GM18858 (cell line): ENCODE data around the gene GMPR.

Experiments
- ATAC-seq: cut with Tn5 transposase; IDR thresholded peaks from one replicate; pipeline ENCODE4 v1.9.1; 2021; ENCODE audit not compliant: unreplicated experiment

GMPR gene

DNA sequence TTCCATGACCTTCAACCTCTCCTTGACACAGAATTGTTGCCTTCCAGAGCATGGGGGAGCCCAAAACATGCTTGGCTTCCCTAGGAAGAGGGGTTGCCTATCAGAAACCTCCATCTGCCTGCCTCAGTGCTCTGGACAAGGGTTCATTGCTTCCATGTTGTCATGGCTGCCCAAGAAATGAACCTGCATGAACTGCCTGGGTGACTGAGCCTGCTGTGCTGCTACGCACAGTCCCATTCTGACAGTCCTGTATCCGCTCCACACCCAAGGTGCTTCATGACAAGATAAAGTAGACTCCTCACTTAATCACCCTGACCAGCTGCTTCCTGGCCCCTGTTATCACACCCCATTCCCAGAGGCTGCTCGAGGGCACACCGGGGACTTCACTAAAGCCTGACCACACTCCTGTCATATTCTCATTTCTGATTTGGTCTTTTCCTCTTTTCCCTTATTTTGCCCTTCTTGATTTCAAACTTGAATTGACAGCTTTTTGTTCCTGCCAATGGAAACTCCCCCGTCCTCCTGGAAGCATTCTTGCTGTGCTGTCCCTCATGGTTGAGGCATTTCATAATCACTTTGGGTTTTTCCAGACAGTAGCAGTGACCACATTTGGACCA is 31.9 kb downstream of the GMPR start:
- no peak for ATAC-seq

GRCh38 chr6:16271428-16271827 is 33.0 kb downstream of the GMPR start:
- ATAC-seq, result no peak

- ATAC-seq, result no peak
These were observed 33.8 kb downstream of the GMPR start for GRCh38 chr6:16272201-16272600.

- ATAC-seq, result no peak
These were observed 34.9 kb downstream of the GMPR start for GRCh38 chr6:16273256-16273655.

DNA sequence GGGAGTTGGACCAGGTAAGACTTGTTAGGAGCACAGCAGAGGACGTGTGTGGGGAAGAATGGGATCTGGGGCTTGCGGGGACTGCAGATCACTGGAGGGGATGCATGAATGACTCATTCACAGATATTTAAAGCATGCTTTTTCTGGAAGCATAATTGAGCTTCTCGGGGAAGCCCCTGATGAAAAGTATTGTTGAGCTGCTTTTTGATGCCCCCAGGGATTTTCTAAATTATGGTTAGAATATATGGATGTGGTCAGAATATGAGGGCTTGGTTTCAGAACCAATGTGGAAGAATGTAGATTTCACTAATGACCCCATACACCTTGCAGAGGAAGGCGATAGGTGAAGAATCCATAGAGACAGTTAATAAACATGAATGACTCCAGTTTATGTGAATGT is 36.1 kb downstream of the GMPR start:
- ATAC-seq, result no peak

DNA sequence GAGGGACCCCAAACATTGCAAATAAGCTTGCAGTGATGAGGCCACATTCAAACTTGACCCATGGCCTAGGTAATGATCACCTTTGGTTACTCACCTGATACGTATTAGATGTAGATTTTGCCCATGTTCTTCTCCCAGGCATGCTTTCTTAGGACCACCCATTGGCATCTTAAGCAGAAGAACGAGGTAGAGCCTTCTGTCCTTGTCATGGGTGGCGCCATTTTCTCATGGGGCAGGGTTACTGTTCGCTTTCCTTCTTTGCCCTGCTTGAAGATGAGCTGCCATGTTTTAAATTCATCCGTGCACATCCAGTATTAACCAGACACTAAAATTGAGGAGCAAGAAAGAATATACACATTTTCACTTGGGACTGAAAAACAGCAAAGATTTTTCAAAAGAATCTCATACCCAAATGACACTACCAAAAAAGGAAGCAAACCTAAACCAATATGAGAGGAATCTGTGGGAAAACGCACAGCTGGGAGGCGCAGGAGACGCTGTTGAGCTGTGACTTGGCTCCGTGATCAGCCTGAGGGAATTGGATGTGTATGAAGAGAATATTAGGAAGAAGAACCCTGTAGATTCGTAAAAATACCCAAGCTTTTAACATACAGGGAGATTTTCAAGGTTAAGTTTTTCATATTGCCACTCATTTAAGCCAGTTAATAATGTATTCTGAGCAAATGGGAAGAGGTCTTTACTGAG is 36.6 kb downstream of the GMPR start:
- no peak for ATAC-seq

GRCh38 chr6:16277101-16277981 is 39.0 kb downstream of the GMPR start:
- ATAC-seq, result no peak

DNA sequence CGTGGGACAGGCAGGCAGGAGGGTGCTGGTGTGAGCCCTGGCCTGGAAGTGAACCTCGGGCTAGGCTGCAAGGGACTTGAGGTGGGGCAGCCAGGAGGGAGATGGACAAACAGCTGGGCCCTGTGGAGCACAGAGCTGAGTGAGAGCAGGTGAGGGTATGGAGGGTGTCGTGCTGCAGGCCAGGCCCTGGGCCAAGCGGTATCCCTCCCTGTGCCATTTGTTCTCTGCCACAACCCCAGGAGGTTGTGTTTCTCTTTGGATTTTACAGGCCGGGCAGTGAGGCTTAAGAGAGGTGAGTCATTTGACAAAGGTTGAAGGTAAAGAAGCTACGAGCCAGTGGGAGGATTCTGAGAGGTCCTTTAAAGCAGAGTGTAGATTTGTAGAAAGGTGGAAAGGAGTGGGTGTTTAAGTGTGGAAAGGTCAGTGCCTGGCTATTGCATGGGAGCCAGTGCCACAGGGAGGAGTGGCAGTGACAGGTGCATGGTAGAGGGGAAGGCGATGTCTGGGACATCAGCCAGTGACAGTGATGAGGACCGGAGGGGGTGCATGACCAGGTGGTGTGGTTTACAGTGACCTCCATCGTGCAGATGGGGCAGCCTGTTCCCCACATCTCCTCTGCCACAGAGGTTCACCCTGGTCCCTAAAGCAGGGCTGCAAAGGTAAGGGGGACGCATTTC is 39.8 kb downstream of the GMPR start:
- ATAC-seq, result no peak

DNA sequence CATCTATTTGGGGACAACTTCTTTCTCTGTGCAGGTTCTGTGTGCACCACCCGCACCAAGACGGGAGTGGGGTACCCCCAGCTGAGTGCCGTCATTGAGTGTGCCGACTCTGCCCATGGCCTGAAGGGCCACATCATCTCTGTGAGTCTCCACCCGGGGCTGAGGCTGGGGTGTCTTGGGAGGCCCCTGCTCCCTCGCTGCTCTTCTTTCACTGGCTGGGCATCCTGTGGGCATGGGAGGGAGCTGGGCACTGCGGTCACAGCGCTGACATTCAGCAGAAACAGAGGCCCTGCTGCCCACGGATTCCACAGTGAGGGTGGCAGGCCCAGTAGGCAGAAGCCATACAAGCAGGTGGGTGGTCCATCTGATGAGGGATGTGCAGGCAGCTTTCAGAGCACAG is 40.4 kb downstream of the GMPR start:
- no peak for ATAC-seq

DNA sequence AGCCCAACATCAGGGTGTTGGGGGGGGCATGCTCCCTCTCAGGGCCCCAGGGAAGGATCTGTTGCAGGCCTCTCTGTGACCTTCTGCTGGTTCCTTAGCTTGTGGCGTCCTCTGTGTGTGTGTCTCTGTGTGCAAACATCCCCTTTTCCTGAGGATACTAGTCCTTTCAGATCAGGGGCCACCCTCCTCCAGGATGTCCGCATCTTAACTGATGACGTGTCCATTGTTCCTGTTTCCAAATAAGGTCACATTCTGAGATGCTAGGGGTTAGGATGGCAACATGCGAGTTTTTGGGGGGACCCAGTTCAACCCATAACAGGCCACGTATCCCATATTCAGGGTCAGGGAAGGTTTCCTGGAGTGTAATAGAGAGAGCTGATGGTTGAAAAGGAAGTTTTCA is 40.9 kb downstream of the GMPR start:
- ATAC-seq, result no peak

- no peak for ATAC-seq
These were observed 44.0 kb downstream of the GMPR start for GRCh38 chr6:16282370-16282769.

DNA sequence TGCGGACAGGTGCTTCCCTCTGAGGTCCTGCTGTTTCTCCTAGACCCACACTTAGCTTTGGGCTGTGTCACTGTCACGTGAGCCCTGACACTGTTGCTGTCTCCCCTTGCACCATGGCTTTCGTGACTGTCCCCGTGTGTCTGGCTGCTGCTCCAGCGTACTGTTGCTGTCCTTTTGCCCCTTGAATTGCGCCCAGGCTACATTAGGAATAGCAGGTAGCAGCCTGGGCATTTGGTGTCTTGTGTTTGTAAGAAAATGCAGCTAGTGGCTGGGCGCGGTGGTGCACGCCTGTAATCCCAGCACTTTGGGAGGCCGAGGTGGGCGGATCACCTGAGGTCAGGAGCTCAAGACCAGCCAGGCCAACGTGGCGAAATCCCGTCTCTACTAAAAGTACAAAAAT is 46.1 kb downstream of the GMPR start:
- ATAC-seq, result no peak

- ATAC-seq, result no peak
These were observed 47.2 kb downstream of the GMPR start for GRCh38 chr6:16285467-16286150.

DNA sequence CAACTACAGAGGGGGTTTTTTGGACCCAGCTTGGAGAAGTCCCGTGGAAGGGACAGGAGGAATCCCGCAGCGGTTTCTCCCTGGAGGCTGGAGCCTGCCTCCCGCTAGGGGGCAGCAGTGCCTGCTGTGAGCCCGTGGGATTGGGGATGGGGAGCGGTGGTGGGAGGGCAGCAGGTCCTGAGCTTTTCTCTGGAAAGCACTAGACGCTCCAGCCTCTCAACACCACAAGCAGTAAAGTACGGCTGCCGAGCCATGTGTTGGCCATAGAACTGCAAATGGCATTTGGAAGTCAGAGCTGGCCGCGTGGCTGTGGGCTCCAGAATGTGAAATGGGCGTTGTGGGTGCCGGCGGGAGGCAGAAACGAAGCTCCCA is 47.8 kb downstream of the GMPR start:
- no peak for ATAC-seq

DNA sequence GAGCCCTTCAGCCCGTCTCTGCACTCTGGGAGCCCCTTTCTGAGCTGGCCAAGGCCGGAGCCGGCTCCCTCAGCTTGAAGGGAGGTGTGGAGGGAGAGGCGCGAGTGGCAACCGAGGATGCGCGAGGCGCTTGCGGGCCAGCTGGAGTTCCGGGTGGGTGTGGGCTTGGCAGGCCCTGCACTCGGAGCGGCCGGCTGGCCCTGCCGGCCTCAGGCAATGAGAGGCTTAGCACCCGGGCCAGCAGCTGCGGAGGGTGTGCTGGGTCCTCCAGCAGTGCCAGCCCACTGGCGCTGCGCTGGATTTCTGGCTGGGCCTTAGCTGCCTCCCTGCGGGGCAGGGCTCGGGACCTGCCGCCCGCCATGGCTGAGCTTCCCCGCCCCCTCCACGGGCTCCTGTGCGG is 49.8 kb downstream of the GMPR start:
- no peak for ATAC-seq

DNA sequence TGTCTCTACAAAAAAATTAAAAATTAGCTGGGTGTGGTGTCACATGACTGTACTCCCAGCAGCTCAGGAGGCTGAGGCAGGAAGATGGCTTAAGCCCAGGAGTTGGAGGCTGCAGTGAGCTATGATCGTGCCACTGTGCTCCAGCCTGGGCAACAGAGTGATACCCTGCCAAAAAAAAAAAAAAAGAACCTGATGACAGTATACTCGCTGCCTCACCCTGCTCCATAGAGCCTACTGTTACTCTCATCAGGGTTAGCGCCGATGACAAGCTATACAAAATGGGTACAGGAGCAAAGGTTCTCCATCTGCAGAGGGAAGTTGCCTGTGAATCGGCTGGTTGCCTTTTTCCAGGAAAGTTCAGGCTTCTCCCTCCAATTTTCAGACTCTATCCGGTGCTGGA is 53.4 kb downstream of the GMPR start:
- ATAC-seq, result no peak

DNA sequence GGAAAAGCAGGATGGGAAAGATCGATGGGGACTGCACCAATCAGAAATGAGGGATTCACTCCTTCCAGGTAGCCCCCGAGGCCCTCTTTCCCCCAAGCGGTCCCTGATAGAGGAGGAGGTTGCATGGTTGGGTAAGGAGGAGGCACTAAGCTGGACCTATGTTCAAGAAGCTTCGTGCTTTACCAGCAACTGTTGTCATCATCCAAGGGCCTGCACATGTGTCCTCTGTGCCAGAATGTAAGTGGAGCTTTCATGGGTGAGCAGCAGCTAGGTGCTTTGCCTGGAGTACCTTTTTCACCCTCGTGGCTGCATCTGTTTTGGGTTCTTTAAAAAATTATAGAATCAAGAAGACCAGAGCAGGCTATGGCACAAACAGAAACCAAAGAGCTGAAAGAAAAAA is 54.0 kb downstream of the GMPR start:
- no peak for ATAC-seq

DNA sequence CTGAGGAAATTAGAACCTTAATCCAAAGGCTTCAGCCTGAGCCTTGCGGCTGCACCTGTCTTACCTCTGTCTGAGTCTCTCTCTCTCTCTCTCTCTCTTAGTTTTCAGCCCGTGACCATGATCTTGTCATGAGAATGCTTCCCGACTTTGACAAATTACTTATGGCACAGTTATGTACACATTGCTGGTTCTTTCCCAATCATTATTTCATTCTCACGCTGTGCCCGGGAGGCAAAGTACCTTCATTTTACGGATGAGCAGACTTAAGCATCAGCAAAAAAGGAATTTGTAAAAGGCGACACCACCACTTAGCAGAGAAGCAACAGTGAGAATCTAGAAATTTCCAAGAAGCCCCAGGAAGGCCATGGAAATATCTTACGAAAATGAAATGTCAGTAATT is 54.6 kb downstream of the GMPR start:
- ATAC-seq, result no peak

GRCh38 chr6:16294371-16294770 is 56.0 kb downstream of the GMPR start:
- no peak for ATAC-seq

GRCh38 chr6:16295060-16295459 is 56.7 kb downstream of the GMPR start:
- ATAC-seq, result no peak

- no peak for ATAC-seq
These were observed 57.1 kb downstream of the GMPR start for GRCh38 chr6:16295471-16295870.
